ENCODE results near the gene MAPK14.
A peak's percentile ranks its signal among the peaks of the same experiment; 100 is the strongest.
"Not testable (repeated sequence)": the region's sequence is repeated elsewhere in the genome, so short reads cannot be mapped to it uniquely, and the experiment has no call there.

MAPK14 gene

GRCh38 chr6:36124346-36124745 lies 96.7 kb downstream of the MAPK14 start:
- DNase-seq = not testable (repeated sequence)

GRCh38 chr6:36124881-36125280 lies 97.3 kb downstream of the MAPK14 start:
- no peak for DNase-seq

- DNase-seq = no peak
Observed at GRCh38 chr6:36125575-36125974, 98.0 kb downstream of the MAPK14 start.

GRCh38 chr6:36126121-36126520 lies 98.5 kb downstream of the MAPK14 start:
- DNase-seq = no peak

- no peak for DNase-seq
Observed at GRCh38 chr6:36126553-36127458, 99.2 kb downstream of the MAPK14 start.

- no peak for DNase-seq
Observed at GRCh38 chr6:36127462-36128016, 99.9 kb downstream of the MAPK14 start.

DNA sequence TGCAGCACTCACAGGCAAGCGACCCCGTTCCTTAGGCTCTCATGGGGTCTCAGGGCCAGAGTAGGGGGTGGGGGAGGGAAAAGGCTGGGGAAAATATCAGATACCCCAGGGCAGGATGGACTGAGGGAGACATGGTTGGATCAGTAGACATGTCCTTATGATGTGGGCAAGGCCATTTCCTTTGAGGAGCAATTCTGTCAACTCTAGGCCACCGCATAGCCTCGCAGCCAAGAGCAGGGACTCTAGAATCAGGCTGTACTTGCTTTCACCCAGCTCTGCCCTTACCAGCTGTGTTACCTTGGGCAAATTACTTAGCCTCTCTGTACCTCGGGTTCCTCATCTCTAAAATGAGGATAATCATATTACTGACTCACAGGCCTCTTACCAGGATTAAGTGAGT lies 100.5 kb downstream of the MAPK14 start:
- no peak for DNase-seq

- no peak for DNase-seq
Observed at GRCh38 chr6:36128793-36129192, 101.2 kb downstream of the MAPK14 start.

DNA sequence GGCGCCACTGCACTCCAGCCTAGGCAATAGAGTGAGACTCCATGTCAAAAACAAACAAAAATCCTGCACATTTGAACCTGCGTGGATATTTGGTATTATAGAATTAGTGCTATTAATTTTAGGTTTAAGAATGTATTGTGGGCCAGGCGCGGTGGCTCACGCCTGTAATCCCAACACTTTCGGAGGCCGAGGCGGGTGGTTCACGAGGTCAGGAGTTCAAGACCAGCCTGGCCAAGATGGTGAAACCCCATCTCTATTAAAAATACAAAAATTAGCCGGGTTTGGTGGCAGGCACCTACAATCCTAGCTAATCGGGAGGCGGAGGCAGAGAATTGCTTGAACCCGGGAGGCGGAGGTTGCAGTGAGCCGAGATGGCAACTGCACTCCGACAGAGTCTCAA lies 101.7 kb downstream of the MAPK14 start:
- DNase-seq = not testable (repeated sequence)

- DNase-seq = no peak
Observed at GRCh38 chr6:36129941-36130666, 102.5 kb downstream of the MAPK14 start, which contains the start of gene MAPK13. MAPK13 (plus strand) TSS chr6:36130513; CDS start chr6:36130583, 70 bp downstream.

GRCh38 chr6:36130667-36131510 lies 103.3 kb downstream of the MAPK14 start:
- DNase-seq = peak; percentile 57 to 70

DNA sequence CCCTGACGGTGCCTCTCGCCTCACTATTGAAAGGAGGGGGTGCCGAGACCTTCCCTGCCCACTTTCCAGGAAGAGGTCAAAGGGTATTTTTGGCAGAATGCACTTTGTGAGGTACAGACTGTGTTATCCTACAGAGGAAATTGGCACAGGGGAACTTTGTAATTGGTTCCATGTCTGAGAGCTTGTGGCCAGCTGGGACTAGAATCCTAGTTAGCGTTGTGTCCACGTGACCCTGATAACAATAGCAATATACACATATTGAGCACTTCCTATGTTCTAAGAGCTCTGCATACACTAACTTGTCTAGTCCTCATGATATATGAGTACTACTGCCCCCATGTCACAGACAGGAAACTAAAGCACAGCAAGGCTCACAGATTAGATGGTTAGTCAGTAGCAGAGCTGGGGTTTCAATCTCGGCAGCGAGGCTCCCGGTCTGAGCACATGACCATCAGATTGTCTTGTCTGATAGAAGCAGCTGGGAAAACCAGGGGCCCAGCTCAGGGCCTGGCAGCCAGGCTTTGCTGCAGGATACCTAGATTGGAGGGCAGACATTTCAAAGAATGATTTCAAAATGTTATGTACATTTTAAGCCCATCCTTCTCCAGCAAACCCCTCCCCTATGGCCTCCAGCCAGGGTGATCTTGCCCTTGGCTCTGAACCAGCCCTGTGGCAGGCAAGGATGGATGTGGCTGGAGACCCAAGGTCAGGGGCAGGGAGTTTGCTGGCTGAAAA lies 104.1 kb downstream of the MAPK14 start:
- peak; percentile 29 for DNase-seq

GRCh38 chr6:36132246-36132895 lies 104.8 kb downstream of the MAPK14 start:
- no peak for DNase-seq

GRCh38 chr6:36133148-36133547 lies 105.5 kb downstream of the MAPK14 start:
- DNase-seq = no peak

GRCh38 chr6:36133912-36134311 lies 106.3 kb downstream of the MAPK14 start:
- DNase-seq = no peak

DNA sequence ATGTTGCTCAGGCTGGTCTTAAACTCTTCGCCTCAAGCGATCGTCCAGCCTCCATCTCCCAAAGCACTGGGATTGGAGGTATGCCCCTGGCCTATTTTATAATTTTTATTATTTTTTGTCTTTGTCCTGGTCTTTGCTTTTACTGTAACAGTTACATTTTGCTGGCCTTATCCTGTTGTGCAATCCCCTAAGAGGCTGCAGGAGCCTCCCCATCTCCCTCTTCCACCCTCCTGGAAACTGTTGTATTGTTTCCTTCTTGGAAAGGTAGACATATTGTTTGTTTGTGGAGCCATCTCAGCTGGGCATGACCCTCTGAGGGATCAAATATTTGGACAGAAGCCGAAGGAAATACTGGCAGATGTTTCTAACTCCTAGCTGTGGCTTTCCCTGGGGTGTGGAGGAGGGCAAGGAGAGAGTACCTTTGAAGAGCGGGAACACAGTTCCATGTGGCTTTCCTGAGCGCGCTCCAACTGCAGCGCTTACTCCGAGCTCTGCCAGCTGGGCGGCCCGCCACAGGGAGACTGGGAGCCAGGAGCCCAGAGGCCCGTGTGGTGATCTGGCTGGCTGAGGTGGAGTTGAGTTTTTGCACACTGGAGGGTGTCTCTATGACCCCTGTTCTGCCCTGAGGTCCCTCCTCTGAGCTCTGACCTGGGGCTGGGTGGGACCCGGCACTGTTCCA lies 107.6 kb downstream of the MAPK14 start:
- no peak for DNase-seq

DNA sequence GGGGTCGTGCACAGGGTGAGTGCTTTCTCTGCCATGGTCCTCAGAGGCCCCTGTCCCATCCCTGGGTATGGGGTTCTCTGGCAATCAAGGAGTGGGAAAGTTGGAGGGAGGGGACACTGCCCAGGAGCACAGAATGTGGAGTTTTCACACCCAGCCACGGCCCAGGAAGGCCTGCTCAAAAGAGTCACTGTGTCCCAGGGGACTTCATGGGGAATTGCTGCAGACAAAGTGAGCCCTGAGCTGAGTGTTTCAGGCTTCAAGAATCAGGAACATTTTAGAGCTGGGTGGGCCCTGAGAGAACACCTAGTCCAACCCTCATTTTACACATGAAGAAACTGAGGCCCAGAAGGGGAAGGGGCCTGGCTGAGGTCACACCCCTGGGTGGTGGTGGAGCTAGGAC lies 108.4 kb downstream of the MAPK14 start:
- no peak for DNase-seq

- no peak for DNase-seq
Observed at GRCh38 chr6:36136551-36136950, 108.9 kb downstream of the MAPK14 start.

GRCh38 chr6:36138667-36139066 lies 111.1 kb downstream of the MAPK14 start:
- DNase-seq = no peak

DNA sequence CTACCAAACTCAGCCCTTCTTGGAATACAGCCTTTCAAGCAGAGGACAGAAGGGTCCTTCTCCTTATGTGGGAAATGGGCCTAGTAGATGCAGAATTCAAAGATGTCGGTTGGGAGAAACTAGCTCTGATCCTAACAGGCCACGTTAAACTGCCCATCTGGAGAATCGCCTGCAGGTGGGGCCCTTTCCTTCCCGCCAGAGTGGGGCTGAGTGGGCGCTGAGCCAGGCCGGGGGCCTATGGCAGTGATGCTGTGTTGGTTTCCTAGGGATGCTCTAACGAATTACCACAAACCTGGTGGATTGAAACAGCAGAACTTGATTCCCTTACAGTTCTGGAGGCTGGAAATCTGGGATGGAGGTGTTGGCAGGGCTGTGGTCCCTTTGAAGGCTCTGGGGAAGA lies 111.8 kb downstream of the MAPK14 start:
- DNase-seq = no peak
